GM12878 (cell line): ENCODE measurements around the gene NKX1-1. TPM values are rescaled to one million over a fixed set of nuclear protein-coding genes. Genes with fewer than 3 reads are reported as not detected.

ENCODE experiments used
- ATAC-seq: fragments of 200-7000 bp; cut with Tn5 transposase; 3 replicates; pipeline ENCODE4 v1.9.1; 2020; ENCODE audit warnings: mild to moderate bottlenecking, moderate library complexity
- Bru-seq: library from RNA; stranded (reverse); fragments of 400-500 nt; gene quantifications from one replicate; lab custom pipeline; 2021; lab: Mats Ljungman, UMichigan
- BruChase-seq, 2 experiments: library from RNA; stranded (reverse); fragments of 400-500 nt; gene quantifications; one replicate each; lab custom pipeline; 2021; lab: Mats Ljungman, UMichigan
- BruUV-seq: library from RNA; stranded (reverse); fragments of 400-500 nt; replicated peaks from 2 replicates; lab custom pipeline; 2021; lab: Mats Ljungman, UMichigan
- CTCF ChIA-PET: fragments of 300-600 bp; sonication (Branson Sonifier 250); formaldehyde crosslinking; extraction: SDS; loops from one replicate; lab custom pipeline; 2021; ENCODE audit warnings: inconsistent platforms; lab: Yijun Ruan, JAX
- POLR2A ChIA-PET: fragments of 350-600 bp; formaldehyde crosslinking; extraction: SDS; loops from one replicate; lab custom pipeline; 2021; ENCODE audit warnings: inconsistent platforms; lab: Charles Lee
- RAD21 ChIA-PET: fragments of 300-600 bp; sonication (Branson Sonifier 250); formaldehyde crosslinking; loops from one replicate; lab custom pipeline; 2023; ENCODE audit warnings: antibody characterized with exemption; ENCODE audit not compliant: unreplicated experiment; lab: Charles Lee
- SMC1A ChIA-PET: fragments of 300-600 bp; sonication (Branson Sonifier 250); formaldehyde crosslinking; loops from one replicate; lab custom pipeline; 2023; ENCODE audit not compliant: unreplicated experiment, uncharacterized antibody; lab: Charles Lee
- DNase-seq: peaks from one replicate; pipeline ENCODE4 v3.0.0-alpha.2; 2011; ENCODE audit warnings: low read depth, low spot score
- FAIRE-seq: peaks from 3 replicates; lab custom pipeline; 2011; peaks lifted over from hg19 to GRCh38; lab: Jason Lieb, UNC
- H2AFZ ChIP-seq: 2 replicates; pipeline ENCODE4 v1.6.0; 2011; ENCODE audit warnings: low read depth, low read length, control low read depth; ENCODE audit not compliant: control insufficient read depth
- H3K27ac ChIP-seq: 2 replicates; pipeline ENCODE4 v1.5.1; 2011; ENCODE audit warnings: control low read depth; ENCODE audit not compliant: control insufficient read depth, insufficient read depth
- H3K27me3 ChIP-seq, 2 experiments: replicated peaks in 1 of 2; 2 replicates each; pipeline versions ENCODE4 v1.6.0 to v1.6.1; 2011; ENCODE audit warnings: low read length in 1 of 2; ENCODE audit not compliant: control insufficient read depth in 2 of 2, insufficient read depth in 2 of 2
- H3K36me3 ChIP-seq, 2 experiments: 2 replicates each; pipeline ENCODE4 v1.5.1; 2011; ENCODE audit warnings: low read length in 1 of 2; ENCODE audit not compliant: control insufficient read depth in 2 of 2, insufficient read depth in 2 of 2
- H3K4me1 ChIP-seq: 2 replicates; pipeline ENCODE4 v1.6.1; 2011; ENCODE audit warnings: mild to moderate bottlenecking, low read length, moderate library complexity, mixed read lengths; ENCODE audit not compliant: control insufficient read depth, insufficient read depth
- H3K4me2 ChIP-seq: 2 replicates; pipeline ENCODE4 v1.6.0; 2011; ENCODE audit warnings: control low read depth; ENCODE audit not compliant: control insufficient read depth, insufficient read depth
- H3K4me3 ChIP-seq: fragments of 200-600 bp; sonication (generic); 2 replicates; pipeline ENCODE4 v1.5.1; 2016
- H3K79me2 ChIP-seq: 2 replicates; pipeline ENCODE4 v1.6.0; 2011; ENCODE audit warnings: low read length; ENCODE audit not compliant: control insufficient read depth, insufficient read depth
- H3K9ac ChIP-seq: 2 replicates; pipeline ENCODE4 v1.8.0; 2011; ENCODE audit warnings: low read length, control low read depth, mixed read lengths; ENCODE audit not compliant: control insufficient read depth, insufficient read depth
- H3K9me3 ChIP-seq: replicated peaks from 3 replicates; pipeline ENCODE4 v1.5.1; 2011; ENCODE audit warnings: mild to moderate bottlenecking, low read length; ENCODE audit not compliant: control insufficient read depth, insufficient read depth
- H4K20me1 ChIP-seq: 2 replicates; pipeline ENCODE4 v1.6.0; 2011; ENCODE audit not compliant: control insufficient read depth, insufficient read depth
- CTCF ChIP-seq, 3 experiments: IDR thresholded peaks in 2 of 3; conservative IDR thresholded peaks in 1 of 3; 2 replicates each; pipeline ENCODE4 v1.5.1; 2011; ENCODE audit warnings: low read depth in 3 of 3, low read length in 3 of 3, mild to moderate bottlenecking in 3 of 3, control low read depth in 2 of 3, moderate library complexity in 2 of 3, inconsistent platforms in 1 of 3, mixed read lengths in 1 of 3; ENCODE audit not compliant: control insufficient read depth in 2 of 3, insufficient read depth in 1 of 3; ENCODE audit errors: extremely low read depth in 1 of 3
- HDGF ChIP-seq: fragments of 450-650 bp; IDR thresholded peaks from 2 replicates; pipeline ENCODE4 v1.6.1; 2016; ENCODE audit warnings: antibody characterized with exemption
- KLF5 ChIP-seq: fragments of 450-650 bp; IDR thresholded peaks from 2 replicates; pipeline ENCODE4 v1.6.1; 2014; ENCODE audit warnings: mild to moderate bottlenecking; ENCODE audit not compliant: partially characterized antibody
- MEF2B ChIP-seq: fragments of 450-650 bp; IDR thresholded peaks from 2 replicates; pipeline ENCODE4 v1.6.1; 2018; ENCODE audit warnings: mild to moderate bottlenecking, moderate library complexity; ENCODE audit not compliant: partially characterized antibody, poor library complexity, severe bottlenecking
- MTA2 ChIP-seq: fragments of 450-650 bp; IDR thresholded peaks from 2 replicates; pipeline ENCODE4 v1.6.1; 2016; ENCODE audit warnings: low read depth, mild to moderate bottlenecking, moderate library complexity
- PML ChIP-seq: IDR thresholded peaks from 2 replicates; pipeline ENCODE4 v1.6.1; 2012; ENCODE audit warnings: low read length, inconsistent platforms
- SIX5 ChIP-seq: IDR thresholded peaks from 2 replicates; pipeline ENCODE4 v1.6.1; 2011; ENCODE audit warnings: mild to moderate bottlenecking, low read depth, low read length, moderate library complexity; ENCODE audit not compliant: severe bottlenecking
- SUPT20H ChIP-seq: IDR thresholded peaks from 2 replicates; pipeline ENCODE4 v1.6.1; 2011; ENCODE audit warnings: low read depth, mild to moderate bottlenecking, low read length, moderate library complexity, borderline replicate concordance; ENCODE audit not compliant: control insufficient read depth
- TCF7 ChIP-seq: IDR thresholded peaks from 2 replicates; pipeline ENCODE4 v1.6.1; 2014; ENCODE audit warnings: antibody characterized with exemption, borderline replicate concordance
- USF1 ChIP-seq: IDR thresholded peaks from 2 replicates; pipeline ENCODE4 v1.6.1; 2011; ENCODE audit warnings: borderline replicate concordance, low read depth, mild to moderate bottlenecking, moderate library complexity, mixed read lengths, low read length; ENCODE audit not compliant: insufficient read depth; ENCODE audit errors: extremely low read length
- ZNF207 ChIP-seq: fragments of 450-650 bp; IDR thresholded peaks from 2 replicates; pipeline ENCODE4 v1.6.1; 2014; ENCODE audit warnings: antibody characterized with exemption, mild to moderate bottlenecking, borderline replicate concordance
- ZZZ3 ChIP-seq: IDR thresholded peaks from 2 replicates; pipeline ENCODE4 v1.6.1; 2011; ENCODE audit warnings: low read depth; ENCODE audit not compliant: control insufficient read depth, insufficient read length
- WGBS: methylation state at CpG from one replicate; pipeline ENCODE4 v1.1.6; 2016; ENCODE audit warnings: low lambda C conversion rate; ENCODE audit not compliant: insufficient replicate concordance, insufficient coverage; ENCODE audit errors: missing lambda C conversion rate; 5-methylcytosine and 5-hydroxymethylcytosine counted together
- in situ Hi-C: fragments of 300-500 bp; cut with MboI; formaldehyde crosslinking; loops from 9 replicates; pipeline ENCODE4 v1.14.3; 2018; ENCODE audit warnings: mixed read lengths
- intact Hi-C: fragments of 100-400 bp; cut with micrococcal nuclease; formaldehyde crosslinking; loops from one replicate; pipeline ENCODE4 v1.14.2; 2022; ENCODE audit not compliant: unreplicated experiment
- long read RNA-seq, 2 experiments: library from polyadenylated mRNA; unstranded; transcript quantifications; one replicate each; pipeline ENCODE4 v2.0.0, GENCODE V29; 2019 to 2020
- polyA minus RNA-seq, 3 experiments: library from RNA; depleted of rRNA, polyadenylated mRNA; stranded (reverse); fragments of >200 nt; gene quantifications; 2 replicates each; pipeline ENCODE4 v1.2.3, GENCODE V29; 2011
- polyA plus RNA-seq, 11 experiments: library from polyadenylated mRNA; depleted of rRNA in 4 of 11; unstranded in 6 of 11; stranded (reverse) in 5 of 11; fragments of >200 nt; fragmentation: Nextera tagmentation in 4 of 11; fragmentation: Illumina TruSeq in 1 of 11; extraction: Ambion mirVana in 4 of 11; extraction: Trizol in 1 of 11; gene quantifications; 1 replicate in 1 of 11; 2 replicates in 10 of 11; pipeline versions ENCODE4 v1.2.1 to v1.2.3, GENCODE V29; 2011 to 2016; ENCODE audit warnings: inconsistent platforms in 2 of 11, missing spikeins in 2 of 11, low read depth in 1 of 11
- total RNA-seq, 4 experiments: library from RNA; depleted of rRNA in 3 of 4; stranded (reverse); fragments of >200 nt in 3 of 4; fragmentation: Illumina TruSeq in 1 of 4; extraction: Trizol in 1 of 4; gene quantifications; 2 replicates each; pipeline versions ENCODE4 v1.2.1 to v1.2.3, GENCODE V29; 2013 to 2021

The NKX1-1 gene
- not detected in 2 replicates for total RNA-seq (2013; cell fraction: nucleolus; rRNA removed)
- total RNA-seq (2014; rRNA removed) (not detected in 2 replicates), total RNA-seq (2014; rRNA removed; fragmentation: Illumina TruSeq; extraction: Trizol) (not detected in 2 replicates), total RNA-seq (2021) (not detected in 2 replicates), polyA plus RNA-seq (2011; rRNA removed) (not detected in 2 replicates), polyA plus RNA-seq (2014; fragmentation: Illumina TruSeq; extraction: Trizol) (not detected in 2 replicates), polyA plus RNA-seq (2014; fragmentation: Nextera tagmentation; extraction: Ambion mirVana) (not detected), polyA plus RNA-seq (2014; rRNA removed) (not detected in 2 replicates), polyA plus RNA-seq (2016; fragmentation: Nextera tagmentation; extraction: Ambion mirVana) (not detected), polyA minus RNA-seq (2011; rRNA and poly(A)+ RNA removed) (not detected in 2 replicates), Bru-seq, nascent RNA (not detected), BruChase-seq, experiment 1, labeled RNA remaining after a 6-hour chase (not detected), BruChase-seq, experiment 2, labeled RNA remaining after a 2-hour chase (not detected)
- polyA plus RNA-seq (2011; ENCODE audit: low read depth), result not detected
- not detected in 2 replicates for polyA plus RNA-seq (2011; cell fraction: cytosol; rRNA removed)
- polyA plus RNA-seq (2011; cell fraction: nucleus; rRNA removed), result not detected in 2 replicates
- polyA plus RNA-seq (2012), result not detected in 2 replicates
- polyA minus RNA-seq (2011; cell fraction: cytosol; rRNA and poly(A)+ RNA removed), result not detected in 2 replicates
- polyA minus RNA-seq (2011; cell fraction: nucleus; rRNA and poly(A)+ RNA removed), result not detected in 2 replicates
- long read RNA-seq, experiment 1, result 0 reads
- long read RNA-seq, experiment 2, result 0 reads

- RAD21 ChIA-PET, result no interaction called here
- Histone ChIP-seq H3K4me2 (no peak within 1 kb of the TSS), H3K4me1 (no peaks in the 10 kb centered on the region), H2AFZ (no peak within 1 kb of the TSS), H3K36me3 (no peaks in the 10 kb centered on the region), H4K20me1 (no peaks in the 10 kb centered on the region), H3K79me2 (no peaks in the 10 kb centered on the region), H3K27ac (no peak within 1 kb of the TSS), H3K4me3 (no peak within 1 kb of the TSS), H3K9ac (no peak within 1 kb of the TSS), H3K9me3 (peaks cover 11% of the 10 kb centered on the region; the same call in 2 of the 3 replicates)
- WGBS, result 89% methylated on average over 62 of the region's 91 CpGs
- FAIRE-seq, result no peak
- CTCF ChIA-PET, result no interaction called here
- in situ Hi-C loops, result loop anchor here (10.0 kb wide), 1 partner anchor 58 kb away; no protein-coding TSS in a partner anchor
- SMC1A ChIA-PET, result no interaction called here
- BruUV-seq, result no TSS peak
- TF ChIP-seq MTA2, result no peak
- no peak for TF ChIP-seq ZZZ3
- no peak for TF ChIP-seq KLF5
- TF ChIP-seq MEF2B, result no peak
- TF ChIP-seq USF1, result no peak
- no peak for TF ChIP-seq HDGF
- TF ChIP-seq CTCF (IDR thresholded peaks at IDR 0.05 in 2 of 3, conservative IDR thresholded peaks at IDR 0.05 in 1 of 3; ENCODE audit: control insufficient read depth in 2 of 3, extremely low read depth in 1 of 3, insufficient read depth in 1 of 3, low read depth in 3 of 3, low read length in 3 of 3), result no peak
- no peak for TF ChIP-seq SUPT20H
- no peak for TF ChIP-seq TCF7
- TF ChIP-seq PML, result no peak
- no peak for TF ChIP-seq ZNF207
- TF ChIP-seq SIX5, result no peak
- TF ChIP-seq, all 136 proteins: peak for 0
- ATAC-seq (no peak), DNase-seq (no peak)
- POLR2A ChIA-PET, result no interaction called here
- H3K27me3 ChIP-seq, result no peaks in the 10 kb centered on the region
- intact Hi-C loops, result no loop called here
Observed at GRCh38 chr4:1406394-1406980, at the start of gene NKX1-1. Gene NKX1-1, minus strand, starts transcription at chr4:1406442. Its CDS starts 0 bp downstream, at chr4:1406442.
